GM21390 (cell line): ENCODE measurements around the gene MMP14.
A peak's percentile ranks its signal among the peaks of the same experiment; 100 is the strongest.
"Not testable (repeated sequence)": the region's sequence is repeated elsewhere in the genome, so short reads cannot be mapped to it uniquely, and the experiment has no call there.

Experiments
- ATAC-seq: cut with Tn5 transposase; IDR thresholded peaks from one replicate; pipeline ENCODE4 v1.9.1; 2021; ENCODE audit not compliant: unreplicated experiment

MMP14 gene

GRCh38 chr14:22841769-22842168 is 5.4 kb downstream of the MMP14 start:
- ATAC-seq: no peak

GRCh38 chr14:22842211-22843122 is 6.1 kb downstream of the MMP14 start:
- ATAC-seq: no peak

DNA sequence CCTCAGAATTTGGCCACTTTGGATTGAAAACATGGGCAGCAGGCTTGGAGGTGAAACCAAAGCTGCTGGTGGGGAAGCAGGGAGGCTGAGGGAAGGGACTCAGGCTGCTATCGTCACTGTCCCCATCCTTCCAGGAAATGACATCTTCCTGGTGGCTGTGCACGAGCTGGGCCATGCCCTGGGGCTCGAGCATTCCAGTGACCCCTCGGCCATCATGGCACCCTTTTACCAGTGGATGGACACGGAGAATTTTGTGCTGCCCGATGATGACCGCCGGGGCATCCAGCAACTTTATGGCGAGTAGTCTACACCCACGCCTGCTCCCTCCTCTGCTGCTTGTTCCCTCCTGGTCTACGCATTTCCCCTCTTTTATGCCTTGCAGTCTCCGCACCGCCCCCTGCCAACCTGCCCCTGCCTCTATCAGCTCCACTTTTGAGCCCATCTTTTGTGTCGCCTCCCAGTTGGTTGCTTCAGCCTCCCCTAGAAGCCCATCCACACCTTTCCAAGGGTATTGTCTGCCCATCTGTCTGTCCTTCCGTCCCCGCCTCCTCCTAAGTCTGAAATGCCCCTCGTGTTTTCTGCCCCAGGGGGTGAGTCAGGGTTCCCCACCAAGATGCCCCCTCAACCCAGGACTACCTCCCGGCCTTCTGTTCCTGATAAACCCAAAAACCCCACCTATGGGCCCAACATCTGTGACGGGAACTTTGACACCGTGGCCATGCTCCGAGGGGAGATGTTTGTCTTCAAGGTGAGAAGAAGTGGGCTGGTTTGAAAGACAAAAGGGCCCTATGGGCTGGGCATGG is 6.9 kb downstream of the MMP14 start:
- ATAC-seq: no peak

GRCh38 chr14:22844221-22845102 is 8.1 kb downstream of the MMP14 start:
- no peak for ATAC-seq

- ATAC-seq: no peak
These were observed 8.7 kb downstream of the MMP14 start for GRCh38 chr14:22845103-22845394.

DNA sequence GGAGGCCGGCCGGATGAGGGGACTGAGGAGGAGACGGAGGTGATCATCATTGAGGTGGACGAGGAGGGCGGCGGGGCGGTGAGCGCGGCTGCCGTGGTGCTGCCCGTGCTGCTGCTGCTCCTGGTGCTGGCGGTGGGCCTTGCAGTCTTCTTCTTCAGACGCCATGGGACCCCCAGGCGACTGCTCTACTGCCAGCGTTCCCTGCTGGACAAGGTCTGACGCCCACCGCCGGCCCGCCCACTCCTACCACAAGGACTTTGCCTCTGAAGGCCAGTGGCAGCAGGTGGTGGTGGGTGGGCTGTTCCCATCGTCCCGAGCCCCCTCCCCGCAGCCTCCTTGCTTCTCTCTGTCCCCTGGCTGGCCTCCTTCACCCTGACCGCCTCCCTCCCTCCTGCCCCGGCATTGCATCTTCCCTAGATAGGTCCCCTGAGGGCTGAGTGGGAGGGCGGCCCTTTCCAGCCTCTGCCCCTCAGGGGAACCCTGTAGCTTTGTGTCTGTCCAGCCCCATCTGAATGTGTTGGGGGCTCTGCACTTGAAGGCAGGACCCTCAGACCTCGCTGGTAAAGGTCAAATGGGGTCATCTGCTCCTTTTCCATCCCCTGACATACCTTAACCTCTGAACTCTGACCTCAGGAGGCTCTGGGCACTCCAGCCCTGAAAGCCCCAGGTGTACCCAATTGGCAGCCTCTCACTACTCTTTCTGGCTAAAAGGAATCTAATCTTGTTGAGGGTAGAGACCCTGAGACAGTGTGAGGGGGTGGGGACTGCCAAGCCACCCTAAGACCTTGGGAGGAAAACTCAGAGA is 9.6 kb downstream of the MMP14 start:
- ATAC-seq: no peak

DNA sequence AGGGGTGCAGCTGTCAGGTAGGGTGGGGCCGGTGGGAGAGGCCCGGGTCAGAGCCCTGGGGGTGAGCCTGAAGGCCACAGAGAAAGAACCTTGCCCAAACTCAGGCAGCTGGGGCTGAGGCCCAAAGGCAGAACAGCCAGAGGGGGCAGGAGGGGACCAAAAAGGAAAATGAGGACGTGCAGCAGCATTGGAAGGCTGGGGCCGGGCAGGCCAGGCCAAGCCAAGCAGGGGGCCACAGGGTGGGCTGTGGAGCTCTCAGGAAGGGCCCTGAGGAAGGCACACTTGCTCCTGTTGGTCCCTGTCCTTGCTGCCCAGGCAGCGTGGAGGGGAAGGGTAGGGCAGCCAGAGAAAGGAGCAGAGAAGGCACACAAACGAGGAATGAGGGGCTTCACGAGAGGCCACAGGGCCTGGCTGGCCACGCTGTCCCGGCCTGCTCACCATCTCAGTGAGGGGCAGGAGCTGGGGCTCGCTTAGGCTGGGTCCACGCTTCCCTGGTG is 10.5 kb downstream of the MMP14 start:
- no peak for ATAC-seq

GRCh38 chr14:22847661-22848341 is 11.4 kb downstream of the MMP14 start:
- no peak for ATAC-seq

GRCh38 chr14:22848351-22849164 is 12.2 kb downstream of the MMP14 start:
- no peak for ATAC-seq

GRCh38 chr14:22849212-22849819 is 12.9 kb downstream of the MMP14 start:
- no peak for ATAC-seq

- ATAC-seq: no peak
These were observed 14.8 kb downstream of the MMP14 start for GRCh38 chr14:22850944-22851764.

- ATAC-seq: not testable (repeated sequence)
These were observed 15.8 kb downstream of the MMP14 start for GRCh38 chr14:22852178-22852577.

GRCh38 chr14:22852599-22852939 is 16.2 kb downstream of the MMP14 start:
- no peak for ATAC-seq

DNA sequence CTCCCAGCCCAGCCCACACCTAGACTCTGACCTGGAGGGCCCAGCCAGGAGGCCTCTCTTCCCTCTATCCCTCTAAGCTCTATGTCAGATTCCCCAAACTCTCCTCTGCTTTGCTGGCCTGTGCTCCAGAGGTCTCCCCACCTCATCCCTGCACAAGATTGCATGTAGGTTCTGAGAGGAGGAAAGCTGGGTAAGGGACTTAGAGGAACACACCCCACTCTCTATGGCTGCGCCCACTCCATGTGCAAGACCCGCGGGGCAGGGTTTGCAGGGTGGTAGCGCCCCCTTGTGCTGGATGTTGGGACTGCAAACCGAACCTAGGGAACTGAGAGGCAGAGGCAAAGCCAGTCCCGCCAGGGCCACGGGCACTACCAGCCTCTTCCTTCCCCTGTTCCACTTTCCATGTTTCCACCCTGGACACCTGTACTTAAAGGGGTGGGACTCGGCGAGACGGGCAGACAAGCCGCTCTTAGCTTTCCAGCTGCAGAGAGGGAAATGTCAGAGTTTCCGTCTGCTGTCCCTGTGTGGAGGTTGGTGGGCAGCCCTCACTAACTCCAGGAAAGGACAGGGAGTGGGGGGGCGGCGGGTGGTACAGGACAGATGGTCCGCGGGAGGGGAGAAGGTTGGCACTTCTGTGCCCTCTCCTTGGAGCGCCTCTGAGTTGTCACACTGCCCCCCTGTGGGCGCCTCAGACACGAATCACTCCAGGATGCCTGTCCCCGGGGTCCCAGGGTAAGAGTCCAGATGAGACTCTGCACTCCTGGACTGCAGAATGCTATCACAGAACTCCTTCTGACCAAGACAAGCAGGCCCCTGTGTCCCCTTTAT is 16.8 kb downstream of the MMP14 start:
- ATAC-seq: peak; percentile 75

- ATAC-seq: not testable (repeated sequence)
These were observed 17.9 kb downstream of the MMP14 start for GRCh38 chr14:22854296-22854695.

- ATAC-seq: no peak
These were observed 18.8 kb downstream of the MMP14 start for GRCh38 chr14:22854963-22855724.
